Fibroblast of villous mesenchyme (primary cell): ENCODE data around the gene AFAP1. TPM values are rescaled to one million over a fixed set of nuclear protein-coding genes. Genes with fewer than 3 reads are reported as not detected.

Experiments used
- DNase-seq: peaks from one replicate; pipeline ENCODE4 v3.0.0-alpha.2; 2010; ENCODE audit warnings: low read depth
- H3K4me3 ChIP-seq: 2 replicates; pipeline ENCODE4 v1.5.1; 2011; ENCODE audit warnings: low read depth, mild to moderate bottlenecking, low read length
- CTCF ChIP-seq: IDR thresholded peaks from 2 replicates; pipeline ENCODE4 v1.5.1; 2012; ENCODE audit warnings: low read depth, mild to moderate bottlenecking, low read length; ENCODE audit not compliant: insufficient read depth
- total RNA-seq: library from RNA; depleted of rRNA; stranded (reverse); fragments of >200 nt; gene quantifications from 2 replicates; pipeline ENCODE4 v1.2.3, GENCODE V29; 2012

Gene AFAP1
- total RNA-seq, 1 donor = 133 TPM

GRCh38 chr4:7732263-7732662 is 207.4 kb downstream of the AFAP1 start:
- TF ChIP-seq CTCF = no peak
- DNase-seq = no peak
- no peak overlapping the region for H3K4me3 ChIP-seq

GRCh38 chr4:7731437-7731836 is 208.2 kb downstream of the AFAP1 start:
- no peak for TF ChIP-seq CTCF
- H3K4me3 ChIP-seq = no peak overlapping the region
- no peak for DNase-seq

GRCh38 chr4:7727749-7728148 is 211.9 kb downstream of the AFAP1 start:
- TF ChIP-seq CTCF = no peak
- no peak for DNase-seq
- no peak overlapping the region for H3K4me3 ChIP-seq

- no peak for DNase-seq
- TF ChIP-seq CTCF = no peak
- no peak overlapping the region for H3K4me3 ChIP-seq
Measured at GRCh38 chr4:7726665-7727413, 212.8 kb downstream of the AFAP1 start.

- DNase-seq = no peak
Measured at GRCh38 chr4:7725951-7726350, 213.7 kb downstream of the AFAP1 start.

GRCh38 chr4:7723625-7724024 is 216.0 kb downstream of the AFAP1 start:
- DNase-seq = no peak
- no peak overlapping the region for H3K4me3 ChIP-seq
- no peak for TF ChIP-seq CTCF

More at GRCh38 chr4:7725951-7726350, 213.7 kb downstream of the AFAP1 start:
- TF ChIP-seq CTCF = no peak
- H3K4me3 ChIP-seq = no peak overlapping the region

GRCh38 chr4:7722766-7723387 is 216.8 kb downstream of the AFAP1 start:
- DNase-seq = no peak
- no peak overlapping the region for H3K4me3 ChIP-seq
- TF ChIP-seq CTCF = no peak
